WERI-Rb-1 (cell line): ENCODE measurements around the gene DROSHA.

Source experiments
- DNase-seq: peaks from one replicate; pipeline ENCODE4 v3.0.0-alpha.2; 2020
- H3K27ac ChIP-seq: fragments of 250-450 bp; sonication (Bioruptor Pico); 2 replicates; pipeline ENCODE4 v1.5.1; 2020; ENCODE audit warnings: mild to moderate bottlenecking, moderate library complexity
- H3K27me3 ChIP-seq: fragments of 250-450 bp; sonication (Bioruptor Pico); 2 replicates; pipeline ENCODE4 v1.5.1; 2021; ENCODE audit warnings: mild to moderate bottlenecking, low read depth, moderate library complexity; ENCODE audit not compliant: insufficient read depth, severe bottlenecking
- H3K36me3 ChIP-seq: fragments of 250-450 bp; sonication (Bioruptor Pico); 2 replicates; pipeline ENCODE4 v1.5.1; 2020; ENCODE audit warnings: mild to moderate bottlenecking, moderate library complexity
- H3K4me3 ChIP-seq: 2 replicates; pipeline ENCODE4 v1.5.1; 2011; ENCODE audit warnings: low read depth, mild to moderate bottlenecking, control low read depth, low read length
- H3K9me3 ChIP-seq: fragments of 250-450 bp; sonication (Bioruptor Pico); 2 replicates; pipeline ENCODE4 v1.5.1; 2021; ENCODE audit warnings: mild to moderate bottlenecking, moderate library complexity; ENCODE audit not compliant: severe bottlenecking
- TF ChIP-seq, protein P1 (sequence below): IDR thresholded peaks from 2 replicates; pipeline ENCODE4 v1.5.1; 2011; ENCODE audit warnings: low read depth, mild to moderate bottlenecking, control low read depth, inconsistent platforms, low read length

DROSHA gene

DNA sequence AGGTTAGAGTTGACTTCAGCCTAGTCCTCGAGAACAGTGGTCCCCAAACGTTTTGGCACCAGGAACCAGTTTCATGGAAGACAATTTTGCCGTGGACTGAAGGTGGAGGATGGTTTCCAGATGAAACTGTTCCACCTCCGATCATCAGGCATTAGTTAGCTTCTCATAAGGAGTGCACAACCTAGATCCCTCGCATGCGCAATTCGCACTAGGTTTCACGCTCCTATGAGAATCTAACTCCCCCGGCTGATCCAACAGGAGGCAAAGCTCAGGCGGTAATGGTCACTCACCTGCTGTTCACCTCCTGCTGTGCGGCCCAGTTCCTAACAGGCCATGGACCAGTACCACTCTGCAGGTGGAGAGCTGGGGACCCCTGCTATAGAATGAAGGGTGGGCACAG lies 174.9 kb downstream of the DROSHA start:
- Histone ChIP-seq H3K9me3 (no peaks in the 10 kb centered on the region), H3K27ac (no peak overlapping the region), H3K36me3 (no peaks in the 10 kb centered on the region), H3K4me3 (no peak overlapping the region), H3K27me3 (no peaks in the 10 kb centered on the region)
- TF ChIP-seq, protein P1, sequence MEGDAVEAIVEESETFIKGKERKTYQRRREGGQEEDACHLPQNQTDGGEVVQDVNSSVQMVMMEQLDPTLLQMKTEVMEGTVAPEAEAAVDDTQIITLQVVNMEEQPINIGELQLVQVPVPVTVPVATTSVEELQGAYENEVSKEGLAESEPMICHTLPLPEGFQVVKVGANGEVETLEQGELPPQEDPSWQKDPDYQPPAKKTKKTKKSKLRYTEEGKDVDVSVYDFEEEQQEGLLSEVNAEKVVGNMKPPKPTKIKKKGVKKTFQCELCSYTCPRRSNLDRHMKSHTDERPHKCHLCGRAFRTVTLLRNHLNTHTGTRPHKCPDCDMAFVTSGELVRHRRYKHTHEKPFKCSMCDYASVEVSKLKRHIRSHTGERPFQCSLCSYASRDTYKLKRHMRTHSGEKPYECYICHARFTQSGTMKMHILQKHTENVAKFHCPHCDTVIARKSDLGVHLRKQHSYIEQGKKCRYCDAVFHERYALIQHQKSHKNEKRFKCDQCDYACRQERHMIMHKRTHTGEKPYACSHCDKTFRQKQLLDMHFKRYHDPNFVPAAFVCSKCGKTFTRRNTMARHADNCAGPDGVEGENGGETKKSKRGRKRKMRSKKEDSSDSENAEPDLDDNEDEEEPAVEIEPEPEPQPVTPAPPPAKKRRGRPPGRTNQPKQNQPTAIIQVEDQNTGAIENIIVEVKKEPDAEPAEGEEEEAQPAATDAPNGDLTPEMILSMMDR, result no peak
- DNase-seq, result no peak

DNA sequence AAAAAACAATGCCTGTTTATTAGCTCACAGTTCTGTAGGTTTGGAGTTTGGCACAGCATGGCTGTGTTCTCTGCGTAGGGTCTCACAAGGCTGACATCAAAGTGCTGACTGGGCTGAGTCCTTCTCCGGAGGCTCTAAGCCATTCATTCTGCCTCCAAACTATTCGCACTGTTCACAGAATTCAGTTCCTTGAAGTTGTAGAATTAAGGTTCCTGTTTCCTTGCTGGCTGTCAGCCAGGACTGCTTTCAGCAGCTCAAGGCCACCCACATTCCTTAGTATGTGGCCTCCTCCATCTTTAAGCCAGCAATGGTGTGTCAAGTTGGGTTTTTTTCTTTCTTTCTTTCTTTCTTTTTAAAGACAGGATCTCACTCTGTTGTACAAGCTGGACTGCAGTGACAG lies 176.6 kb downstream of the DROSHA start:
- DNase-seq, result no peak
- no peaks in the 10 kb centered on the region for H3K36me3 ChIP-seq
- TF ChIP-seq, protein P1, result no peak
- no peak overlapping the region for H3K4me3 ChIP-seq
- no peaks in the 10 kb centered on the region for H3K9me3 ChIP-seq
- H3K27me3 ChIP-seq, result no peaks in the 10 kb centered on the region
- no peak overlapping the region for H3K27ac ChIP-seq
